Upper lobe of right lung (tissue), 1 donor: ENCODE measurements around the gene TSPAN5. TPM values are rescaled to one million over a fixed set of nuclear protein-coding genes. Genes with fewer than 3 reads are reported as not detected.

ENCODE experiments used
- ATAC-seq: fragments of 200-7000 bp; cut with Tn5 transposase; one replicate; pipeline ENCODE4 v1.9.1; 2020; ENCODE audit warnings: mild to moderate bottlenecking, moderate library complexity
- DNase-seq: peaks from one replicate; pipeline ENCODE4 v3.0.0-alpha.2; 2020
- H3K27ac ChIP-seq: fragments of 200-600 bp; one replicate; pipeline ENCODE4 v1.8.0; 2022
- H3K27me3 ChIP-seq: fragments of 200-600 bp; one replicate; pipeline ENCODE4 v1.8.0; 2022; ENCODE audit warnings: mild to moderate bottlenecking
- H3K36me3 ChIP-seq: fragments of 200-600 bp; one replicate; pipeline ENCODE4 v1.8.0; 2022
- H3K4me1 ChIP-seq: fragments of 200-600 bp; one replicate; pipeline ENCODE4 v1.8.0; 2022
- H3K4me3 ChIP-seq: fragments of 200-600 bp; one replicate; pipeline ENCODE4 v1.8.0; 2022; ENCODE audit warnings: mild to moderate bottlenecking
- H3K9me3 ChIP-seq: fragments of 200-600 bp; one replicate; pipeline ENCODE4 v1.8.0; 2022
- CTCF ChIP-seq: fragments of 200-600 bp; IDR thresholded peaks from one replicate; pipeline ENCODE4 v1.8.0; 2022; ENCODE audit warnings: antibody characterized with exemption
- intact Hi-C: fragments of 100-400 bp; cut with DNase I; formaldehyde crosslinking; loops from one replicate; pipeline ENCODE4 v1.11.0; 2022
- total RNA-seq: library from RNA; stranded (reverse); fragmentation: NEBNext Ultra II Directional; extraction: Animal tissue kit (Norgen Biotek cat#: 25700); gene quantifications from one replicate; pipeline ENCODE4 v1.2.1, GENCODE V29; 2021
- donor health status: DM: no; HTN: yes; CAD: no; lungs with severe emphysema.

The TSPAN5 gene
- total RNA-seq, 1 donor from 2014 or later: 6.9 TPM

- Histone ChIP-seq H3K4me1 (no peaks in the 10 kb centered on the region), H3K36me3 (no peaks in the 10 kb centered on the region), H3K27ac (no peak overlapping the region), H3K4me3 (no peak overlapping the region), H3K9me3 (no peaks in the 10 kb centered on the region), H3K27me3 (no peaks in the 10 kb centered on the region)
- intact Hi-C loops: no loop called here
- no peak for DNase-seq
- ATAC-seq: no peak
- no peak for TF ChIP-seq CTCF
These were observed 56.7 kb downstream of the TSPAN5 start for GRCh38 chr4:98601708-98602107.

GRCh38 chr4:98599617-98600205 lies 58.7 kb downstream of the TSPAN5 start:
- no peaks in the 10 kb centered on the region for H3K9me3 ChIP-seq
- H3K4me3 ChIP-seq: no peak overlapping the region
- intact Hi-C loops: no loop called here
- no peaks in the 10 kb centered on the region for H3K4me1 ChIP-seq
- no peak for TF ChIP-seq CTCF
- ATAC-seq: no peak
- no peak for DNase-seq
- H3K36me3 ChIP-seq: no peaks in the 10 kb centered on the region
- no peak overlapping the region for H3K27ac ChIP-seq
- H3K27me3 ChIP-seq: no peaks in the 10 kb centered on the region

- no peaks in the 10 kb centered on the region for H3K36me3 ChIP-seq
- ATAC-seq (no peak), DNase-seq (no peak)
- no peak overlapping the region for H3K4me3 ChIP-seq
- intact Hi-C loops: no loop called here
- no peak for TF ChIP-seq CTCF
- H3K9me3 ChIP-seq: no peaks in the 10 kb centered on the region
- H3K4me1 ChIP-seq: no peaks in the 10 kb centered on the region
- H3K27ac ChIP-seq: no peak overlapping the region
- no peaks in the 10 kb centered on the region for H3K27me3 ChIP-seq
These were observed 71.5 kb downstream of the TSPAN5 start for GRCh38 chr4:98586962-98587354.

- Histone ChIP-seq H3K4me1 (no peaks in the 10 kb centered on the region), H3K9me3 (no peaks in the 10 kb centered on the region), H3K27ac (no peak overlapping the region), H3K4me3 (no peak overlapping the region), H3K27me3 (no peaks in the 10 kb centered on the region), H3K36me3 (no peaks in the 10 kb centered on the region)
- TF ChIP-seq CTCF: no peak
- no peak for DNase-seq
- intact Hi-C loops: no loop called here
- no peak for ATAC-seq
These were observed 72.0 kb downstream of the TSPAN5 start for GRCh38 chr4:98586291-98586961.

GRCh38 chr4:98585596-98585995 lies 72.8 kb downstream of the TSPAN5 start:
- Histone ChIP-seq H3K4me1 (peaks cover 7% of the 10 kb centered on the region), H3K36me3 (no peaks in the 10 kb centered on the region), H3K4me3 (no peak overlapping the region), H3K27me3 (no peaks in the 10 kb centered on the region), H3K9me3 (no peaks in the 10 kb centered on the region), H3K27ac (no peak overlapping the region)
- DNase-seq (no peak), ATAC-seq (no peak)
- no peak for TF ChIP-seq CTCF
- intact Hi-C loops: no loop called here
